ENCODE measurements around the gene ST7.

DNA sequence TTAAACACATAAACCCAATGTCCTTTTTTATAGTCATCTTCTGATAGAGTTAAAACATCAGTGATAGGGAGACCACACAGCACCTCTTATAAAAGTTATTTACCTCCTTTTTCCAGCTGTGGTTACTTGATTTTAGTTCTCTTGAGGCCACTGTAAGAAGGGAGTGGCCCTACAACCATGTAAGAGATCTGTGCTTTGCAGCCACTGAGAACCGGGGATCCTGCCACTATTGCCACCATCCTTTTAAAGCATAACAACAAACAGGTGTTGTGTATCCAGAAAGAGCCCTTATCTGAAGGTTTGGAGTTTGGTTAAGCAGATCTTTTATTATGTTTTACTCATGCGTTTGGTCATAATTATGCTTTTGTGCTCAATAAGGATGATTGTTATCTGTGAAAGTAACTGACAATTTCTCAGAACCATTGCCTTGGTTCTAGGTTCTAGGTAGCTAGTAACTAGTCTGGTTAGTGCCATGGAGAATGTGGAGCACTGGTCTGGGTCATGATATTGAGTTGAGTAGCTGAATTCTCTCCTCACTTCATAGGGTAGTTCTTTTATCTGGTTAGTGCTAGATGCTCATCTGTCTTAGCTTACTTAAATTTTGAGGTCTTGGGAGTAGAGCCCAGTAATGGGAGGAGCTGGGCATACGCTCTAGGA is 56.5 kb downstream of the ST7 start:
- no peak for TF ChIP-seq CTCF (conservative IDR thresholded peaks at IDR 0.05 in 1 of 2, IDR thresholded peaks at IDR 0.05 in 1 of 2; ENCODE audit: extremely low read depth in 1 of 2, insufficient read depth in 1 of 2, low read depth in 1 of 2, low read length in 2 of 2)
- TF ChIP-seq EZH2 (IDR thresholded peaks at IDR 0.05; ENCODE audit: borderline replicate concordance, low read length), result no peak

Data from mammary epithelial cell (primary cell).